DND-41 (cell line): Measurements from ENCODE around the gene C11orf58.

Experiments
- EZH2 ChIP-seq: IDR thresholded peaks from 3 replicates; pipeline ENCODE4 v1.6.1; 2012; ENCODE audit warnings: borderline replicate concordance, low read depth, mild to moderate bottlenecking, moderate library complexity, low read length, inconsistent platforms; ENCODE audit not compliant: severe bottlenecking
- TF ChIP-seq, protein P1 (sequence below): IDR thresholded peaks from 2 replicates; pipeline ENCODE4 v1.5.1; 2012; ENCODE audit warnings: borderline replicate concordance, low read length, moderate library complexity, mild to moderate bottlenecking; ENCODE audit not compliant: poor library complexity, severe bottlenecking; ENCODE audit errors: extremely low read depth

DNA sequence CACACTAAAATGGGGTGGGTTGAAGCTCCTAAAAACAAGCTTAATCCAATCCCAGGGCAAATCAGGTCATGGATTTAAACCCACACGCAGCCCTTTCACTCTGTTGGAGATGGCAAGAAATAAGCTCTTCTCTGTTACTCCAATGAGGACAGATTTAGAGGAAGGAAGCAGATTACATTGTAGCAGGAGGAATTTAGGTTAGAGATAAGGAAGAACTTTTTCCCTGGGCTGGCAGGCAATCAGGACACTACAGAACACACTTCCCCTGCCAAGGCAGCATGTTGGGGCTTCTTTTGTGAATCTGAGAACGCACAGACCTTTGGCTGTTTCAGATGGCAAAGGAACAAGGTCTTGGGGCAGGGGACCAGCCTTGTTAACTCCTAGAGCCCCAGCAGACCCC lies 46.2 kb downstream of the C11orf58 start:
- TF ChIP-seq, protein P1, sequence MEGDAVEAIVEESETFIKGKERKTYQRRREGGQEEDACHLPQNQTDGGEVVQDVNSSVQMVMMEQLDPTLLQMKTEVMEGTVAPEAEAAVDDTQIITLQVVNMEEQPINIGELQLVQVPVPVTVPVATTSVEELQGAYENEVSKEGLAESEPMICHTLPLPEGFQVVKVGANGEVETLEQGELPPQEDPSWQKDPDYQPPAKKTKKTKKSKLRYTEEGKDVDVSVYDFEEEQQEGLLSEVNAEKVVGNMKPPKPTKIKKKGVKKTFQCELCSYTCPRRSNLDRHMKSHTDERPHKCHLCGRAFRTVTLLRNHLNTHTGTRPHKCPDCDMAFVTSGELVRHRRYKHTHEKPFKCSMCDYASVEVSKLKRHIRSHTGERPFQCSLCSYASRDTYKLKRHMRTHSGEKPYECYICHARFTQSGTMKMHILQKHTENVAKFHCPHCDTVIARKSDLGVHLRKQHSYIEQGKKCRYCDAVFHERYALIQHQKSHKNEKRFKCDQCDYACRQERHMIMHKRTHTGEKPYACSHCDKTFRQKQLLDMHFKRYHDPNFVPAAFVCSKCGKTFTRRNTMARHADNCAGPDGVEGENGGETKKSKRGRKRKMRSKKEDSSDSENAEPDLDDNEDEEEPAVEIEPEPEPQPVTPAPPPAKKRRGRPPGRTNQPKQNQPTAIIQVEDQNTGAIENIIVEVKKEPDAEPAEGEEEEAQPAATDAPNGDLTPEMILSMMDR = no peak
- TF ChIP-seq EZH2 = no peak
